HepG2 (cell line): ENCODE measurements around the gene NPBWR2. TPM values are rescaled to one million over a fixed set of nuclear protein-coding genes. Genes with fewer than 3 reads are reported as not detected.
A peak's percentile ranks its signal among the peaks of the same experiment; 100 is the strongest.

Experiments used
- BCL6 ChIP-seq: IDR thresholded peaks from 2 replicates; pipeline ENCODE4 v1.6.1; 2016; ENCODE audit warnings: missing genetic modification reagents, missing compliant biosample characterization
- CBX5 ChIP-seq: sonication (generic); formaldehyde crosslinking; IDR thresholded peaks from 2 replicates; pipeline ENCODE4 v1.4.0; 2020; ENCODE audit warnings: missing genetic modification reagents, borderline replicate concordance
- CREB1 ChIP-seq, 2 experiments: fragments of 450-650 bp in 1 of 2; IDR thresholded peaks; 2 replicates each; pipeline ENCODE4 v1.6.1; 2016 to 2017; ENCODE audit warnings: control low read depth in 1 of 2, mild to moderate bottlenecking in 1 of 2, missing compliant biosample characterization in 1 of 2, missing genetic modification characterization in 1 of 2
- HOXA3 ChIP-seq: sonication (generic); formaldehyde crosslinking; IDR thresholded peaks from 2 replicates; pipeline ENCODE4 v1.5.0; 2020; ENCODE audit warnings: missing genetic modification reagents
- KMT2B ChIP-seq: IDR thresholded peaks from 2 replicates; pipeline ENCODE4 v1.6.1; 2016; ENCODE audit warnings: missing genetic modification reagents, missing compliant biosample characterization
- LCORL ChIP-seq, 2 experiments: fragments of 450-650 bp in 1 of 2; sonication (generic) in 1 of 2; formaldehyde crosslinking in 1 of 2; IDR thresholded peaks; 2 replicates each; pipeline versions ENCODE4 v1.5.0 to v1.6.1; 2017 to 2020; ENCODE audit warnings: antibody characterized with exemption in 1 of 2, missing genetic modification reagents in 1 of 2
- PHF21A ChIP-seq: sonication (generic); formaldehyde crosslinking; IDR thresholded peaks from 2 replicates; pipeline ENCODE4 v1.5.0; 2020; ENCODE audit warnings: mild to moderate bottlenecking, missing genetic modification reagents
- PRPF4 ChIP-seq: fragments of 200-400 bp; formaldehyde crosslinking; IDR thresholded peaks from 2 replicates; pipeline ENCODE4 v1.6.1; 2016; ENCODE audit warnings: low read length, low read depth; ENCODE audit not compliant: poor library complexity, severe bottlenecking
- RORA ChIP-seq: sonication (generic); formaldehyde crosslinking; IDR thresholded peaks from 2 replicates; pipeline ENCODE4 v1.5.0; 2020; ENCODE audit warnings: mild to moderate bottlenecking, missing genetic modification reagents, moderate library complexity
- SUZ12 ChIP-seq: fragments of 150-350 bp; IDR thresholded peaks from 2 replicates; pipeline ENCODE4 v1.6.1; 2014; ENCODE audit warnings: low read depth, low read length
- ZBTB21 ChIP-seq: sonication (generic); formaldehyde crosslinking; IDR thresholded peaks from 2 replicates; pipeline ENCODE4 v1.4.0; 2020; ENCODE audit warnings: missing genetic modification reagents
- ZNF263 ChIP-seq: sonication (generic); formaldehyde crosslinking; IDR thresholded peaks from 2 replicates; pipeline ENCODE4 v1.4.0; 2020; ENCODE audit warnings: missing genetic modification reagents
- ZNF670 ChIP-seq: sonication (generic); formaldehyde crosslinking; IDR thresholded peaks from 2 replicates; pipeline ENCODE4 v1.8.0; 2022; ENCODE audit warnings: mild to moderate bottlenecking, missing genetic modification reagents, borderline replicate concordance
- polyA plus RNA-seq, 8 experiments: library from polyadenylated mRNA; depleted of rRNA in 3 of 8; stranded (reverse) in 7 of 8; unstranded in 1 of 8; fragments of >200 nt; fragmentation: Illumina TruSeq in 4 of 8; extraction: Trizol in 4 of 8; gene quantifications; 2 replicates each; pipeline versions ENCODE4 v1.2.1 to v1.2.3, GENCODE V29; 2011 to 2016; ENCODE audit warnings: low read depth in 4 of 8, missing spikeins in 1 of 8, mixed read lengths in 1 of 8; ENCODE audit not compliant: insufficient read depth in 1 of 8
- total RNA-seq, 5 experiments: library from RNA; depleted of rRNA; stranded (reverse); fragments of >200 nt; fragmentation: Illumina TruSeq; extraction: Trizol; gene quantifications; 2 replicates each; pipeline ENCODE4 v1.2.3, GENCODE V29; 2016; ENCODE audit warnings: low read depth in 1 of 5
- TF ChIP-seq, protein P1 (sequence below): sonication (generic); formaldehyde crosslinking; conservative IDR thresholded peaks from 2 replicates; pipeline ENCODE4 v1.5.0; 2020; ENCODE audit warnings: missing genetic modification reagents
- TF ChIP-seq, protein P2 (sequence below): sonication (generic); formaldehyde crosslinking; IDR thresholded peaks from 2 replicates; pipeline ENCODE4 v1.4.0; 2020; ENCODE audit warnings: missing genetic modification reagents, mild to moderate bottlenecking, borderline replicate concordance
- TF ChIP-seq, protein P3 (sequence below): sonication (generic); formaldehyde crosslinking; IDR thresholded peaks from 2 replicates; pipeline ENCODE4 v1.4.0; 2020; ENCODE audit warnings: missing genetic modification reagents, borderline replicate concordance
- TF ChIP-seq, protein P4 (sequence below): sonication (generic); formaldehyde crosslinking; IDR thresholded peaks from 2 replicates; pipeline ENCODE4 v1.4.0; 2020; ENCODE audit warnings: mild to moderate bottlenecking, low read depth, missing genetic modification reagents
- TF ChIP-seq, protein P5 (sequence below): IDR thresholded peaks from 2 replicates; pipeline ENCODE4 v1.6.1; 2016

Gene NPBWR2
- total and polyA plus RNA-seq, 2 of the 13 experiments (the other 11 are each of a cell fraction or from before 2014, with no cell fraction given) = not detected

DNA sequence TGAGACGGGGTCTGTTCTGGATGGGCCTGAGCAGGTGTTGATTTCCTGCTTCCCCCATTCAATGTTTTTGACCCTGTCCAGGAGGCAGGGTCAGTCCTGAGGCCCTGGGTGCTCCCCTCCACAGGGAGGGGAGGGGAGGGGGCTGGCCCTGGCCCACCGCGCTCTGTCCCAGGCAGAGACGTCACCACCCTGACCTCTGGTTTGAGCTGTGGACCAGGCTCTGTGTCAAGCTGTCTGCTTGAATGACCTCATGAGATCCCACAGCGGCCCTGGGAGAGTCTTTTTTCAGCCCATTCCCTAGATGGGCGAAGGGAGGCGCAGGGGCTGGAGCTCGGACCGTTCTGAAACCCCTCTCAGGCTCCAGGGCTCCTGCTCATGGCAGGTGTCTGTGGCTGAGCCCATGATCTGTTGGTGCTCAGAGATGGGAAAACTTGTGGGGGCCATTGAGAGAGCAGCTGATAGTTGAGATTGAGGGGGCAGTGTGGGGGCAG, 14.3 kb downstream of the NPBWR2 start (continued):
- 0 out of 2 replicates have a peak, but pooled peaks have one; percentile 30 for TF ChIP-seq PHF21A
- TF ChIP-seq LCORL (IDR thresholded peaks at IDR 0.05) = no peak
- TF ChIP-seq LCORL (CRISPR knock-in tag; IDR thresholded peaks at IDR 0.05) = no peak
- no peak for TF ChIP-seq PRPF4
- peak; percentile 59 for TF ChIP-seq ZNF263 (CRISPR knock-in tag)
- no peak for TF ChIP-seq BCL6 (CRISPR knock-in tag)
- TF ChIP-seq, protein P1, sequence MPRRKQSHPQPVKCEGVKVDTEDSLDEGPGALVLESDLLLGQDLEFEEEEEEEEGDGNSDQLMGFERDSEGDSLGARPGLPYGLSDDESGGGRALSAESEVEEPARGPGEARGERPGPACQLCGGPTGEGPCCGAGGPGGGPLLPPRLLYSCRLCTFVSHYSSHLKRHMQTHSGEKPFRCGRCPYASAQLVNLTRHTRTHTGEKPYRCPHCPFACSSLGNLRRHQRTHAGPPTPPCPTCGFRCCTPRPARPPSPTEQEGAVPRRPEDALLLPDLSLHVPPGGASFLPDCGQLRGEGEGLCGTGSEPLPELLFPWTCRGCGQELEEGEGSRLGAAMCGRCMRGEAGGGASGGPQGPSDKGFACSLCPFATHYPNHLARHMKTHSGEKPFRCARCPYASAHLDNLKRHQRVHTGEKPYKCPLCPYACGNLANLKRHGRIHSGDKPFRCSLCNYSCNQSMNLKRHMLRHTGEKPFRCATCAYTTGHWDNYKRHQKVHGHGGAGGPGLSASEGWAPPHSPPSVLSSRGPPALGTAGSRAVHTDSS (CRISPR knock-in tag) = no peak
- peak; percentile 35; the same call in 1 of the 2 replicates for TF ChIP-seq CREB1 (IDR thresholded peaks at IDR 0.05)
- TF ChIP-seq CREB1 (CRISPR knock-in tag; IDR thresholded peaks at IDR 0.05) = no peak
- TF ChIP-seq KMT2B (CRISPR knock-in tag) = no peak
- TF ChIP-seq RORA (CRISPR knock-in tag) = no peak
- TF ChIP-seq ZBTB21 (CRISPR knock-in tag) = peak; percentile 34; the same call in 1 of the 2 replicates
- TF ChIP-seq ZNF670 (CRISPR knock-in tag) = no peak
- TF ChIP-seq, protein P2, sequence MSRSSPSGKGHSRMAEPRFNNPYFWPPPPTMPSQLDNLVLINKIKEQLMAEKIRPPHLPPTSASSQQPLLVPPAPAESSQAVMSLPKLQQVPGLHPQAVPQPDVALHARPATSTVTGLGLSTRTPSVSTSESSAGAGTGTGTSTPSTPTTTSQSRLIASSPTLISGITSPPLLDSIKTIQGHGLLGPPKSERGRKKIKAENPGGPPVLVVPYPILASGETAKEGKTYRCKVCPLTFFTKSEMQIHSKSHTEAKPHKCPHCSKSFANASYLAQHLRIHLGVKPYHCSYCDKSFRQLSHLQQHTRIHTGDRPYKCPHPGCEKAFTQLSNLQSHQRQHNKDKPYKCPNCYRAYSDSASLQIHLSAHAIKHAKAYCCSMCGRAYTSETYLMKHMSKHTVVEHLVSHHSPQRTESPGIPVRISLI (CRISPR knock-in tag) = no peak
- TF ChIP-seq HOXA3 = peak; percentile 34; the same call in 1 of the 2 replicates
- TF ChIP-seq, protein P3, sequence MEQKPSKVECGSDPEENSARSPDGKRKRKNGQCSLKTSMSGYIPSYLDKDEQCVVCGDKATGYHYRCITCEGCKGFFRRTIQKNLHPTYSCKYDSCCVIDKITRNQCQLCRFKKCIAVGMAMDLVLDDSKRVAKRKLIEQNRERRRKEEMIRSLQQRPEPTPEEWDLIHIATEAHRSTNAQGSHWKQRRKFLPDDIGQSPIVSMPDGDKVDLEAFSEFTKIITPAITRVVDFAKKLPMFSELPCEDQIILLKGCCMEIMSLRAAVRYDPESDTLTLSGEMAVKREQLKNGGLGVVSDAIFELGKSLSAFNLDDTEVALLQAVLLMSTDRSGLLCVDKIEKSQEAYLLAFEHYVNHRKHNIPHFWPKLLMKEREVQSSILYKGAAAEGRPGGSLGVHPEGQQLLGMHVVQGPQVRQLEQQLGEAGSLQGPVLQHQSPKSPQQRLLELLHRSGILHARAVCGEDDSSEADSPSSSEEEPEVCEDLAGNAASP (CRISPR knock-in tag) = peak; percentile 32; the same call in 1 of the 2 replicates
- TF ChIP-seq CBX5 (CRISPR knock-in tag) = no peak
- TF ChIP-seq, protein P4, sequence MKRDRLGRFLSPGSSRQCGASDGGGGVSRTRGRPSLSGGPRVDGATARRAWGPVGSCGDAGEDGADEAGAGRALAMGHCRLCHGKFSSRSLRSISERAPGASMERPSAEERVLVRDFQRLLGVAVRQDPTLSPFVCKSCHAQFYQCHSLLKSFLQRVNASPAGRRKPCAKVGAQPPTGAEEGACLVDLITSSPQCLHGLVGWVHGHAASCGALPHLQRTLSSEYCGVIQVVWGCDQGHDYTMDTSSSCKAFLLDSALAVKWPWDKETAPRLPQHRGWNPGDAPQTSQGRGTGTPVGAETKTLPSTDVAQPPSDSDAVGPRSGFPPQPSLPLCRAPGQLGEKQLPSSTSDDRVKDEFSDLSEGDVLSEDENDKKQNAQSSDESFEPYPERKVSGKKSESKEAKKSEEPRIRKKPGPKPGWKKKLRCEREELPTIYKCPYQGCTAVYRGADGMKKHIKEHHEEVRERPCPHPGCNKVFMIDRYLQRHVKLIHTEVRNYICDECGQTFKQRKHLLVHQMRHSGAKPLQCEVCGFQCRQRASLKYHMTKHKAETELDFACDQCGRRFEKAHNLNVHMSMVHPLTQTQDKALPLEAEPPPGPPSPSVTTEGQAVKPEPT = no peak
- TF ChIP-seq SUZ12 = no peak
- TF ChIP-seq, protein P5, sequence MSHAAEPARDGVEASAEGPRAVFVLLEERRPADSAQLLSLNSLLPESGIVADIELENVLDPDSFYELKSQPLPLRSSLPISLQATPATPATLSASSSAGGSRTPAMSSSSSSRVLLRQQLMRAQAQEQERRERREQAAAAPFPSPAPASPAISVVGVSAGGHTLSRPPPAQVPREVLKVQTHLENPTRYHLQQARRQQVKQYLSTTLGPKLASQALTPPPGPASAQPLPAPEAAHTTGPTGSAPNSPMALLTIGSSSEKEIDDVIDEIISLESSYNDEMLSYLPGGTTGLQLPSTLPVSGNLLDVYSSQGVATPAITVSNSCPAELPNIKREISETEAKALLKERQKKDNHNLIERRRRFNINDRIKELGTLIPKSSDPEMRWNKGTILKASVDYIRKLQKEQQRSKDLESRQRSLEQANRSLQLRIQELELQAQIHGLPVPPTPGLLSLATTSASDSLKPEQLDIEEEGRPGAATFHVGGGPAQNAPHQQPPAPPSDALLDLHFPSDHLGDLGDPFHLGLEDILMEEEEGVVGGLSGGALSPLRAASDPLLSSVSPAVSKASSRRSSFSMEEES (CRISPR knock-in tag) = no peak
